ENCODE measurements around the gene SORCS3. TPM values are rescaled to one million over a fixed set of nuclear protein-coding genes. Genes with fewer than 3 reads are reported as not detected.

SORCS3 gene
- total and polyA plus RNA-seq, 2 donors (not counting 1 experiment from before 2014, with no cell fraction given) = not detected

- TF ChIP-seq CTCF (IDR thresholded peaks at IDR 0.05) (no peak), EZH2 (IDR thresholded peaks at IDR 0.05; ENCODE audit: borderline replicate concordance, insufficient read depth, low read depth, low read length, poor library complexity, severe bottlenecking) (no peak)
- Mint-ChIP-seq H3K4me1 (no peaks in the 10 kb centered on the region), H3K27ac (no peak overlapping the region)
Measured at GRCh38 chr10:105024184-105024583, 383.1 kb downstream of the SORCS3 start.

GRCh38 chr10:105025092-105025491 lies 384.0 kb downstream of the SORCS3 start:
- no peak overlapping the region for H3K4me3 ChIP-seq (ENCODE audit: control extremely low read depth in 1 of 5, extremely low read depth in 1 of 5, insufficient read depth in 1 of 5, low read depth in 2 of 5, low read length in 4 of 5)
- no peaks in the 10 kb centered on the region for H3K9me3 Mint-ChIP-seq (ENCODE audit: insufficient read depth)
- no peaks in the 10 kb centered on the region for H3K27me3 Mint-ChIP-seq
- TF ChIP-seq EZH2 (IDR thresholded peaks at IDR 0.05; ENCODE audit: borderline replicate concordance, insufficient read depth, low read depth, low read length, poor library complexity, severe bottlenecking) (no peak), CTCF (IDR thresholded peaks at IDR 0.05) (no peak)
- no peaks in the 10 kb centered on the region for H3K9me3 ChIP-seq (ENCODE audit: control extremely low read depth in 1 of 3, control insufficient read depth in 2 of 3, insufficient read depth in 1 of 3, low read length in 2 of 3)
- no peaks in the 10 kb centered on the region for H4K20me1 ChIP-seq (ENCODE audit: control insufficient read depth, insufficient read depth, low read length, poor library complexity, severe bottlenecking)
- intact Hi-C loops (cut with micrococcal nuclease) = no loop called here
- ChIA-PET POLR2A (no interaction called here), CTCF (no interaction called here)
- DNase-seq (no peak), ATAC-seq (ENCODE audit: low read depth) (no peak)
- no peaks in the 10 kb centered on the region for H3K4me1 Mint-ChIP-seq
- no peaks in the 10 kb centered on the region for H3K36me3 ChIP-seq (replicated peaks in 1 of 2; ENCODE audit: control extremely low read depth in 1 of 2, control insufficient read depth in 1 of 2, extremely low read depth in 1 of 2, insufficient read depth in 2 of 2, low read length in 1 of 2)
- H3K79me2 ChIP-seq (ENCODE audit: control insufficient read depth, insufficient read depth, low read length) = no peaks in the 10 kb centered on the region
- no peak overlapping the region for H3K4me3 Mint-ChIP-seq
- no peak overlapping the region for H3K27ac Mint-ChIP-seq
- no peaks in the 10 kb centered on the region for H3K27me3 ChIP-seq (replicated peaks in 1 of 4; ENCODE audit: control extremely low read depth in 1 of 4, control insufficient read depth in 3 of 4, insufficient read depth in 4 of 4, low read length in 3 of 4)
- no peak overlapping the region for H3K4me2 ChIP-seq (replicated peaks; ENCODE audit: low read depth, low read length, poor library complexity, severe bottlenecking)
- no peak overlapping the region for H3K27ac ChIP-seq (ENCODE audit: low read length in 2 of 2)
- no peak overlapping the region for H2AFZ ChIP-seq (ENCODE audit: insufficient read depth, low read depth, low read length, poor library complexity, severe bottlenecking)
- WGBS (ENCODE audit: insufficient coverage) = no CpG with 5 or more reads among the region's 1 CpG
- H3K9ac ChIP-seq (ENCODE audit: low read length) = no peak overlapping the region
- no peaks in the 10 kb centered on the region for H3K4me1 ChIP-seq (ENCODE audit: control insufficient read depth in 2 of 2, insufficient read depth in 2 of 2, low read length in 2 of 2)

More at GRCh38 chr10:105024184-105024583, 383.1 kb downstream of the SORCS3 start:
- Histone ChIP-seq H3K36me3 (replicated peaks in 1 of 2; ENCODE audit: control extremely low read depth in 1 of 2, control insufficient read depth in 1 of 2, extremely low read depth in 1 of 2, insufficient read depth in 2 of 2, low read length in 1 of 2) (no peaks in the 10 kb centered on the region), H2AFZ (ENCODE audit: insufficient read depth, low read depth, low read length, poor library complexity, severe bottlenecking) (no peak overlapping the region), H3K79me2 (ENCODE audit: control insufficient read depth, insufficient read depth, low read length) (no peaks in the 10 kb centered on the region), H4K20me1 (ENCODE audit: control insufficient read depth, insufficient read depth, low read length, poor library complexity, severe bottlenecking) (no peaks in the 10 kb centered on the region), H3K4me3 (ENCODE audit: control extremely low read depth in 1 of 5, extremely low read depth in 1 of 5, insufficient read depth in 1 of 5, low read depth in 2 of 5, low read length in 4 of 5) (no peak overlapping the region), H3K4me1 (ENCODE audit: control insufficient read depth in 2 of 2, insufficient read depth in 2 of 2, low read length in 2 of 2) (no peaks in the 10 kb centered on the region), H3K27ac (ENCODE audit: low read length in 2 of 2) (no peak overlapping the region), H3K9me3 (ENCODE audit: control extremely low read depth in 1 of 3, control insufficient read depth in 2 of 3, insufficient read depth in 1 of 3, low read length in 2 of 3) (no peaks in the 10 kb centered on the region), H3K4me2 (replicated peaks; ENCODE audit: low read depth, low read length, poor library complexity, severe bottlenecking) (no peak overlapping the region), H3K27me3 (replicated peaks in 1 of 4; ENCODE audit: control extremely low read depth in 1 of 4, control insufficient read depth in 3 of 4, insufficient read depth in 4 of 4, low read length in 3 of 4) (no peaks in the 10 kb centered on the region), H3K9ac (ENCODE audit: low read length) (no peak overlapping the region)
- POLR2A ChIA-PET = no interaction called here
- CTCF ChIA-PET = no interaction called here
- no peaks in the 10 kb centered on the region for H3K27me3 Mint-ChIP-seq
- H3K4me3 Mint-ChIP-seq = no peak overlapping the region
- no peak for DNase-seq
- H3K9me3 Mint-ChIP-seq (ENCODE audit: insufficient read depth) = no peaks in the 10 kb centered on the region
- ATAC-seq (ENCODE audit: low read depth) = no peak
- intact Hi-C loops (cut with micrococcal nuclease) = no loop called here

Measured in B cell (primary cell).